NB4 (cell line): Measurements from ENCODE around the gene C12orf60.

Source experiments
- CTCF ChIP-seq: IDR thresholded peaks from one replicate; pipeline ENCODE4 v1.5.1; 2012; ENCODE audit warnings: low read depth, low read length
- MAX ChIP-seq: IDR thresholded peaks from 2 replicates; pipeline ENCODE4 v1.6.1; 2011; ENCODE audit warnings: low read depth, low read length
- MYC ChIP-seq: IDR thresholded peaks from 2 replicates; pipeline ENCODE4 v1.6.1; 2011; ENCODE audit warnings: low read depth, low read length
- POLR2A ChIP-seq: IDR thresholded peaks from 2 replicates; pipeline ENCODE4 v1.6.1; 2011; ENCODE audit warnings: mild to moderate bottlenecking; ENCODE audit not compliant: insufficient read length; ENCODE audit errors: extremely low read depth

GRCh38 chr12:14841761-14842160 is 38.3 kb downstream of the C12orf60 start:
- TF ChIP-seq POLR2A (no peak), CTCF (no peak), MAX (no peak), MYC (no peak)
